Cardiac muscle cell (in vitro differentiated cells and primary cell): ENCODE measurements around the gene ADAP1. TPM values are rescaled to one million over a fixed set of nuclear protein-coding genes. Genes with fewer than 3 reads are reported as not detected.

Source experiments
- DNase-seq, 2 donors: peaks; one replicate each; pipeline versions ENCODE4 v3.0.0 to v3.0.0-alpha.2; 2010 to 2017; ENCODE audit warnings: low read depth in 1 of 2, low spot score in 1 of 2
- H3K27ac ChIP-seq: fragments of 200-600 bp; sonication (generic); 2 replicates; pipeline ENCODE4 v1.5.1; 2016
- H3K27me3 ChIP-seq: fragments of 200-600 bp; sonication (generic); 2 replicates; pipeline ENCODE4 v1.6.0; 2016; ENCODE audit warnings: control low read depth
- H3K36me3 ChIP-seq: fragments of 200-600 bp; sonication (generic); 2 replicates; pipeline ENCODE4 v1.5.1; 2016; ENCODE audit warnings: control low read depth
- H3K4me1 ChIP-seq: fragments of 200-600 bp; sonication (generic); 2 replicates; pipeline ENCODE4 v1.8.1; 2017; ENCODE audit warnings: low read depth, mild to moderate bottlenecking, mixed run types
- H3K4me3 ChIP-seq: fragments of 200-600 bp; sonication (generic); 2 replicates; pipeline ENCODE4 v1.5.1; 2016; ENCODE audit warnings: mild to moderate bottlenecking
- H3K9me3 ChIP-seq: fragments of 200-600 bp; sonication (generic); 2 replicates; pipeline ENCODE4 v1.5.1; 2017; ENCODE audit warnings: low read depth, mild to moderate bottlenecking, control low read depth
- CTCF ChIP-seq: IDR thresholded peaks from 2 replicates; pipeline ENCODE4 v1.5.1; 2012; ENCODE audit warnings: low read depth, mild to moderate bottlenecking, low read length
- polyA plus RNA-seq: library from polyadenylated mRNA; unstranded; fragments of >200 nt; fragmentation: Nextera tagmentation; extraction: Ambion mirVana; gene quantifications from 2 replicates; pipeline ENCODE4 v1.2.1, GENCODE V29; 2016
- total RNA-seq: library from RNA; depleted of rRNA; stranded (reverse); fragments of >200 nt; gene quantifications from 2 replicates; pipeline ENCODE4 v1.2.3, GENCODE V29; 2016

ADAP1 gene
- total and polyA plus RNA-seq, 2 experiments from 2014 or later, result 12.0 to 14.4 TPM

GRCh38 chr7:882336-883035, 72.0 kb downstream of the ADAP1 start:
- H3K4me3 ChIP-seq, result no peak overlapping the region
- H3K4me1 ChIP-seq, result peaks cover 5% of the 10 kb centered on the region
- TF ChIP-seq CTCF, result no peak
- no peak overlapping the region for H3K27ac ChIP-seq
- no peak for DNase-seq
- no peaks in the 10 kb centered on the region for H3K27me3 ChIP-seq
- H3K36me3 ChIP-seq, result peaks cover 7% of the 10 kb centered on the region
- no peaks in the 10 kb centered on the region for H3K9me3 ChIP-seq

GRCh38 chr7:881441-882234, 72.8 kb downstream of the ADAP1 start:
- Histone ChIP-seq H3K27me3 (no peaks in the 10 kb centered on the region), H3K4me3 (no peak overlapping the region), H3K27ac (no peak overlapping the region), H3K36me3 (peaks cover 2% of the 10 kb centered on the region), H3K4me1 (peaks cover 5% of the 10 kb centered on the region), H3K9me3 (no peaks in the 10 kb centered on the region)
- TF ChIP-seq CTCF, result no peak
- no peak for DNase-seq

- no peaks in the 10 kb centered on the region for H3K9me3 ChIP-seq
- TF ChIP-seq CTCF, result no peak
- peaks cover 5% of the 10 kb centered on the region for H3K4me1 ChIP-seq
- no peaks in the 10 kb centered on the region for H3K36me3 ChIP-seq
- H3K4me3 ChIP-seq, result no peak overlapping the region
- no peak overlapping the region for H3K27ac ChIP-seq
- H3K27me3 ChIP-seq, result no peaks in the 10 kb centered on the region
- no peak for DNase-seq
Observed at GRCh38 chr7:880450-880849, 74.0 kb downstream of the ADAP1 start.

GRCh38 chr7:879706-880105, 74.8 kb downstream of the ADAP1 start:
- DNase-seq, result no peak
- H3K4me1 ChIP-seq, result peaks cover 6% of the 10 kb centered on the region
- H3K9me3 ChIP-seq, result no peaks in the 10 kb centered on the region
- TF ChIP-seq CTCF, result no peak
- no peaks in the 10 kb centered on the region for H3K27me3 ChIP-seq
- H3K27ac ChIP-seq, result no peak overlapping the region
- no peaks in the 10 kb centered on the region for H3K36me3 ChIP-seq
- no peak overlapping the region for H3K4me3 ChIP-seq

- Histone ChIP-seq H3K27ac (no peak overlapping the region), H3K36me3 (no peaks in the 10 kb centered on the region), H3K27me3 (no peaks in the 10 kb centered on the region), H3K9me3 (no peaks in the 10 kb centered on the region), H3K4me1 (peaks cover 12% of the 10 kb centered on the region), H3K4me3 (no peak overlapping the region)
- TF ChIP-seq CTCF, result no peak
- DNase-seq, result no peak
Observed at GRCh38 chr7:879093-879492, 75.4 kb downstream of the ADAP1 start.
